ENCODE measurements around the gene PTAFR.
"Not testable (repeated sequence)": the region's sequence is repeated elsewhere in the genome, so short reads cannot be mapped to it uniquely, and the experiment has no call there.

The PTAFR gene

DNA sequence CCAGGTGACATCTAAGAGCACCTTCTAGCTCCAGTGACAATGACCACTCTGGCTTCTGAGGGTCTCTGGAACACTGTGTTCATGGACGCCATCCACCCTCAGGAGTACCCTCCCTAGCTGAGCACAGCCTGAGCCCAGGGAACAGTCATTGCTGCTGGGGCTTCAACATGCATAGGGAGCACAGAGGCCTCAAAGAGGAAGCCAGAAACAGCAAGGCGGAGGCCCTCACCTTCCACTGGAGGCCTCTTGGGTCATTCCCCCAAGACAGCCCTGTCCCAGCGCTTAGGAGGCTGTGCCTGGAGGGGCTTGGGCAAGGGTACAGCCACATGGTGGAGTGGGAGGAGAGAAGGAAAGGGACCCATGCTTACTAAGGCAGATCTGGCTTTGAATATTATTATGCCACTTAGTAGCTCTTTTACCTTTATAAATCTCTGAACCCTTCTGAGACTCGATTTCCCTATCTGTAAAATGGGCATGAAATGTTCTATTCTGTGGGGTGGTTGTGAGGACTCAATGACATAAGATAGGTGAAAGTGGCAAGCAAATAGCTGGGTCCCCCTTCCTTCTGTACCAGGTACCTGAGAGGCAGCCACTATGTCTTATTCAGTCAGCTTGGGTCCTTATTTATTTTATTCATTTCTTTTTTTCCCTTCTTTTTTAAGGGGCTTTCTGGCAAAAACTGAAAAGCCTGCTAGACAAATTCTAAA is 32.8 kb downstream of the PTAFR start:
- no peak for DNase-seq

DNA sequence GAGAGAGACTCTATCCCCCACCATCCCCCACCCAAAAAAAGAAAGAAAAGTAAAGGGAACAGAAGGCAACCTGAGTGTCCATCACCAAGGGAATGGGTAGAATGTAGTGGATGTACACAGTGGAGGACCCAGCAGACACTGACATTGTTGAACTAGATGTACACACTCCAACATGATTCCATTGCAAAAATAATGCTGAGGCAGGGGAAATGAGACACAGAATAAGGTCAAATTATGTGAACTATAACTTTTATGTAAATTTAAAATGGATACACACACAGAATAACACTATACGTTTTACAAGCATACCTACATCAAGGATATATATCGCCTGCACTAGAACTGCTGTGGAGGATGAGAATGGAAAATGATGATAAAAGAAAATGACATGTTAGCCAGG is 34.8 kb downstream of the PTAFR start:
- DNase-seq, result no peak

DNA sequence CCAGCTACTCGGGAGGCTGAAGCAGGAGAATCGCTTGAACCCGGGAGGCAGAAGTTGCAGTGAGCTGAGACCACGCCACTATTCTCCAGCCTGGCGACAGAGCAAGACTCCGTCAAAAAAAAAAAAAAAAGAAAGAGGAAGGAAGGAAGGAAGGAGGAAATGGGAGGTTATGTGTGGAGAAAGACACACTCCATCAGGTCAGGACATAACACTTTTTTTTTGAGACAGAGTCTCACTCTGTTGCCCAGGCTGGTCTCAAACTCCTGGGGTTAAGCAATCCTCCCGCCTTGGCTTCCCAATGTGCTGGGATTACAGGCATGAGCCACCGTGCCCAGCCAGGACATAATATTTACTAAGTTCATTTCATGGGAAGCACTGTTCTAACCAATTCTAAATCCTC is 36.6 kb downstream of the PTAFR start:
- DNase-seq, result not testable (repeated sequence)

DNA sequence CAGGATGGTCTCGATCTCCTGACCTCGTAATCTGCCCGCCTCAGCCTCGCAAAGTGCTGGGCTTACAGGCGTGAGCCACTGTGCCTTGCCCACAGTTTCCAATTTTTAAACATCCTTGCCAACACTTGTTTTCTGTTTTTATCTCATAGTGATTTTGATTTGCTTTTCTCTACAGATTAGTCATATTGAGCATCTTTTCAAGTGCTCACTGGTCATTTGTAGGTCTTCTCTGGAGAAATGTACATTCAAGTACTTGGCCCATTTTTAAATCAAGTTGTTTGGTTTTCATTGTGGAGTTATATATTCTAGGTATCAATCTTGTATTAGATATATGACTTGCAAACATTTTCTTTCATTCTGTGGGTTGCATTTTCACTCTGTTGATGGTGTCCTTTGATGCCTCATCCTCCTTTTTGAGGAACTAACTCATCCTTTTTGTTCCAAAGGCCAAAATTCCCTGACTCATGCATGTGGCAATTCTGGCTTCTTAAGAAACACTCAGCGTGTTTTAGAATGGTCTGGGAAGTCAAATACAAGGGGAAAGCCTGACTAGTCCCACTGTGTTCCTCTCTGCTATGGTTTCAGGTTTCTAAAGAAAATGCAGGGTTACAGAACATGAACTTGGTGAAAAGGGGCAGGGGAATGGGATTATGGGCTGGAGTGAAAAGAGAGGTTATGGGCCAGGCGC is 37.3 kb downstream of the PTAFR start:
- DNase-seq, result no peak

DNA sequence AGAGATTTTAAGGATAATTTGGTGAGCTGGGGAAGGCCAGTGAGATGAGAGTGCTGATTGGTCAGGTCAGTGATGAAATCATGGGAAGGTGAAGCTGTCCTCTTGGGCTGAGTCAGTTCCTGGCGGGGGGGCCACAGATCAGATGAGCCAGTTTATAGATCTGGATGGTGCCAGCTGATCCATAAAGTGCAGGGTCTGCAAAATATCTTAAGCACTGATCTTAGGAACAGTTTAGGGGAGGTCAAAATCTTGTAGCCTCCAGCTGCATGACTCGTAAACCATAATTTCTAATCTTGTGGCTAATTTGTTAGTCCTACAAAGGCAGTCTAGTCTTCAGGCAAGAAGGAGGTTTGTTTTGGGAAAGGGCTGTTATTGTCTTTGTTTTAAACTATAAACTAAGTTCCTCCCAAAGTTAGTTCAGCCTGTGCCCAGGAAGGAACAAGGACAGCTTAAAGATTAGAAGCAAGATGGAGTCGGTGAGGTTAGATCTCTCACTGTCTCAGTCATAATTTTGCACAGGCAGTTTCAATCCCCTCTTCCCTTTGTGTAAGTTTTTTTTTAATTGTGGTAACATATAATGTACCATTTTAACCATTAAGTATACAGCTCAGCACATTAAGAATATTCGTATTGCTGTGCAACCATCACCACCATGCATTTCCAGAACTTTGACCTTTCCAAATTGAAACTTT is 39.4 kb downstream of the PTAFR start:
- no peak for DNase-seq

DNA sequence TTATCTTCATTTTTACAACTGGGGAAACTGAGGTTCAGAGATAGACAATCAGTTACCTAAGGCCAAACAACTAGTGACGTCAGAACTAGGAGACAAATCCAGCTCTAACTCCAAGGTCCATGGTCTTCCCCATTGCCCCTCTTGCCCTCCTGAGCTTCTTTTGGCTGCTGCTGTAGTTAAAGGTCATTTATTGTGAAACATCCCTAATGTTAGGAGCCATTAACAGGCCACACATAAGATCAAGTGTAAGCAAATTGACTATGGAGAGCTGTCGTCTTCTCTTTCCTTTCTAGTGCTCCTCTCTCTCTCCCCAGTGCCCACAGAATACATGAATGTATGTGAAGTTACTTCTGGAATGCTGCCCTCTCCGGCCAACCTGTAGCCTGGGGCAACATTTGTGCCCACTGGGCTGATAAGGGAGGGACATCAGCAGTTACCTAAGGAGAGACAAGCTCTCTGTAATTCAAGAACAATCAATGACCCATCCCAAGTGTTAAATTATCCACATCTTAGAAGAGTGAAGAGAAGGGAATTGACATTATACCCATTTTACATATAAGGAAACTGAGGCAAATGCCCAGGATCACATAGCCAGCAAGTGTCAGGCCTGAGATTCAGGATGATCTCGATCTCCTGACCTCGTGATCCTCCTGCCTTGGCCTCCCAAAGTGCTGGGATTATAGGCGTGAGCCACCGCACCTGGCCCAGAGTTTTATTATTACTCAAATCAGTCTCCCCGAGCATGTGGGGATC is 40.1 kb downstream of the PTAFR start:
- DNase-seq, result no peak

DNA sequence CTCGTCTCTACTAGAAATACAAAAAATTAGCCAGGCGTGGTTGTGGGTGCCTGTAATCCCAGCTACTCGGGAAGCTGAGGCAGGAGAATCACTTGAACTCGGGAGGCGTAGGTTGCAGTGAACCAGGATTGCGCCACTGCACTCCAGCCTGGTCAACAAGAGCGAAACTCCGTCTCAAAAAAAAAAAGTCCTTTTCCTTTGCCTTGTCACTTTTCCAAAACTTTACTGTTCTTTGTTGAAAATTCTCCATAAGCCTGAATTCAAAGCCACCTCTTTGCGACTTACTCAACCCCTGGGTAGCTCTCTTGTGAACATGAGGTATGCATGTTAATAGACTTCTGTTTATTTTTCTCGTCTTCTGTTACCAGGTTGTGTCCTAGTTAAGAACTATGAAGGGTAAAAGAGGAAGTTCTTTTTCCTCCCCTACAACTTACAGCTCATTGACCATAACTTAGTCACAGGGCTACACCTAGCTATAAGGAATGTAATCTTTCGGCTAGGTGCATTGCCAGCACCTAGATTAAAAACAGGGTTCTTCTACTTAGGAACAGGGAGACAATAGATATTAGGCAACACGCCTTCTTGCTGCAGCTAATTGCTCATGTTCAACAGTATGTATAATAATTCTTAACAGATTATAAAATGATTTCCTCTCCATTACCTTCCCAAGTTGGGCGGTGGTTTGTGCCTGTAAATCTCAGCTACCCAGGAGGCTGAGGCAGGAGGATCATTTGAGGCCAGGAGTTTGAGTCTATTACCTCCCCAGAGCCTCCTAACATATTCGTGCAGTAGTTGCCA is 40.9 kb downstream of the PTAFR start:
- no peak for DNase-seq

DNA sequence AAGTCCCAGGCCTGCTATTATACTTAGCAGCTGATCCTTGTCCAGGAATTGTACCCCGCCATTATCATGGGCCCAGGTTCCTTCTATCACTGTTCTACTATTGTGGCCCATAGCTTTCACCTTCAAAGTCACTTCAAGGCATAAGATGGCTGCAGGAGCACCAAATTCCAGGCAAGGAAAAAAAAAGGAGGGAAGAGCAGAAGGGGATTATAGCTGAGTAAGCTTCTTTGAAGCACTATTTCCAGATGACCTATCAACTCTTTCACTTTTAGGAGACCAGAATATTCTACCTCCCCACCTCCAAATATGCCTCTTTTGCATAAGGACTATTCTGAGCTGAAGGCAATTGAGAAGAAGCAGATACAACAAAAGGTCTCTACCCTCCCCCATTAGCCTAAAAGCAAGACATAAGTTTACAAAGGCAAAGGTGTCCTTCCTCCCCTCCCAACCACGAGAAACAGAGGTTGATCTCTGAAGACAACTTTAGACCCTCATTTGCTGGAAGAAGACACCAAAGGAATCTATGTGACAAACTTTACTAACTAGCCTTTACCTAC is 41.8 kb downstream of the PTAFR start:
- no peak for DNase-seq

DNA sequence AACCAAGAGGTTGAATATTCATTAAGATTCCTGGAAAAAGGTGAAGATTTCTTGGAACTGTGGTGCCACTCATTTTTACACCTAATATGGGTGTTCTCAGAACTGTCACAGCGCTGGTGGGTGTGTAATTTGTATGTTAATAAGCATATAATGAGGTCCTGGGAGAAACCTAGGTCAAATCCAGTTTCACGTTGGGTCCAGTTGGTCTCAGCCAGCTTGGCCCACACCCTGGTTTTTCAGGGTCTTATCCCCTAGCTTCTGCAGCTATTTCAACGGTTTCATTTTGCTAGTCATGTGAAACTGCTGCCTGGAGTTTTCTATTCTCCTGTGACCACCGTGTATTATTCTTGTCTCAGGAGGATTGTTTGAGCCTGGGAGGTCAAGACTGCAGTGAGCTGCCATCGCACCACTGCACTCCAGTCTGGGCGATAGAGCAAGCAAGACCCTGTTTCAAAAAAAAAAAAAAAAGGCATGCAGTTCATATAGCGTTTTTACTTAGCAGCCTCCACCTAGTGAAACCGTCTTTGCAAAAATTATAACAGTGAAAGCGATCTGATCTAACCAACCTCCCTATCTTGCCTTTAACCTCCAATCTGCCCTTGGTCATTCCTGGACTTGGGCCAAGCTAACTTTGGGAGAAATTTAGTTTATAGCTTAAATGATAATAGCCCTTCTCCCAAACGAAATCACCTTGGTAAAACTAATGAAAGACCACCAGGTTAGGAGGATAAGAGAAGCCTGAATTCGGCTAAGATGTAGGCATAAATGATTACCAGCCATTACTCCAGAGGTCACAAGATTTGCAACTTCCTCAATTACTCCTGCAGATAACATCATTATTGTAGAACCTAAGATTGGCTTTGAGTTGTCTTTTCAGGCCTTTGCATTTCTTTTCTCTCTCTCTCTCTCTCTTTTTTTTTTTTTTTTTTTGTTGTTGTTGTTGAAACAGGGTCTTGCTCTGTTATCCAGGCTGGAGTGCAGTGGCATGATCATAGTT is 44.0 kb downstream of the PTAFR start:
- DNase-seq, result no peak

DNA sequence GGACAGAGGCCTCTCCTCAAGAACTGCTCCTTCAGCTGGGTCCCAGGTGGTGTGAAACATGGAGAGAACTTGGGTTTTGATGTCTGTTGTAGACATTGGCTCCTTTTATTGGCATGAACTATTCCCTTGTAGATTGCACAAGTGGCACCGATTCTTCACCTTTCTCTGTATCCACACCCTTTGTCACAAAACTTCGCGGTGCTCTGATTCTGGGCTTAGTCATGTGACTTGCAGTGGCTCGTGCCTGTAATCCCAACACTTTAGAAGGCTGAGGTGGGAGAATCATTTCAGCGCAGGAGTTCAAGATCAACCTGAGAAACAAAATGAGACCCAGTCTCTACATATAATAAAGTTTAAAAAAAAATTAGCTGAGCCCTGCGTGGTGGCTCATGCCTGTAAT is 45.6 kb downstream of the PTAFR start:
- no peak for DNase-seq

DNA sequence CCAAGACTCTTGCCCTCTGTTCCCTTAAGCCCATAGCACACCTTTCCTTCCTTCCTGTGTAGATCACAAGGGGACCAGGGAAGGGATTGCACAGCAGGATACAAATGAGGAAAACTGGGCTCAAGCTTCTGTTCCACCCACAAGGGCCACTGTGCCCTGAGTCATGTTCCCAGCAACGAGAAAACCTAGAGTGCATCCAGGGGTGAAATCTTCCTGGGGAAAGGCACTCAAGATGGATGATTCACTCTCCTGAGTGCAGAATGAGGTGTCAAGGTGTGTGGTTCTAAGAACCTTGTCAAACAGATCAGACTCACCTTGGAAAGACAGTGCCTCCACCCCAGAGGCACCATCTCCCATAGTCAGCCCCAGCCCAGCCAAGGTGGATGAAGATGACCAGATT is 47.3 kb downstream of the PTAFR start:
- no peak for DNase-seq

DNA sequence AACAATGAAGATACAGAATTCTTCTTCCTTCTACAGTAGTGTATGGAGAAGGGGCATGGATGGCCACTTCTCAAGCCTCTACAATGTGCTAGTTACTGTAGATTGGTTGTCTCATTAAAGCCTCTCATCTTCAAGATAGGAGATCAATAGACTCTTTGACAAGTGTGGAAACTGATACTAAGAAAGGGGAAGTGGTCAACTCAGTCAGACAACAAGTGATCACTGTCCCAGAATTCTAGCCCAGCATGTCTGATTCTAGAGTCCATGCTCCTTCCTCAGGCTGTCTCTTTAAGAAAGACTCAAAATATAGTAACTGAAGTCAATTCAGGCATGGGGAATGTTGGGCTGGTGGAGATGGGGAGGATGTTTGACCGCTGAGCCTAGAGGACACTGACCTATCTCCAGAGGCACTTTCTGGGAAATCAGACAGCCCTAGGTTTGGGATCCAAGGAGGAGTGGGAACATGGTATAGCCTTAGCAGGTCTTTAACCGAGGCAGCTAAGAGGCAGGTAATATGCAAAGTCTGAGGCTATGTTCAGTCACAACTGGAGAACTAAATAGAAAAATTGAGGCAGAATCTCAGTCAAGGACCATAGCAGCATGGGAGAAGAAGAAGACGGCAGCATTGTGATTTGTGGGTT is 48.8 kb downstream of the PTAFR start:
- DNase-seq, result no peak

DNA sequence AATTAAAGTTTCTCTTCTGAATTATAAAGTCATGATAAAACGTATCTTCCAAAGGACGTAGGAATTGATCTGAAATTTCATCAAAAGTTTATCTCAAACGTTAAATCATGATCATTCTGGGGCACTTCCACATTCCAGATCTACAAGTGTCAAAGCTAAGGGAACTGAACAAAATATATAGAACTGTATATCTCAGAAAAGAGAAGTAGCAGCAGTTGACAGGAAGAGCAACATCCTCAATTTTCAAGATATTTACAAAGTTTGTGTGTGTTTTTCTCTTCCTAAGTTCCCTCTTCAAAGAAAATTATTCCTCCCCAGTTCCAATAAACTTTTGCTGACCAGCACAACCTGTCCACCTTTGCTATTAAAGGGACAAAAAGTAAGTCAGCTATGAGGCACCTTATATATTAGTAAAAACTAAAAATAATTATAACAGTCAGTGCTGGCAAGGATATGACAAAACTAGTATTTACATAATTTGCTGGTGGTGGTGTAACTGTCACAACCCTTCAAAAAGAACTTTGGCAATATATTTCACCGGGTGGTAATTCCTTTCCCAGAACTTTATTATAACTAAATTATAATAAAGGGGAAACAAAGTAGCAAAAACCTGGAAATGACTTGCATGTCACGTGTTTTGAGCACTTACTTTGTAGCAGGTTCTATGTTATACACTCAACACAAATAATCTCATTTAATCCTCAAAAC is 49.6 kb downstream of the PTAFR start:
- DNase-seq, result no peak

DNA sequence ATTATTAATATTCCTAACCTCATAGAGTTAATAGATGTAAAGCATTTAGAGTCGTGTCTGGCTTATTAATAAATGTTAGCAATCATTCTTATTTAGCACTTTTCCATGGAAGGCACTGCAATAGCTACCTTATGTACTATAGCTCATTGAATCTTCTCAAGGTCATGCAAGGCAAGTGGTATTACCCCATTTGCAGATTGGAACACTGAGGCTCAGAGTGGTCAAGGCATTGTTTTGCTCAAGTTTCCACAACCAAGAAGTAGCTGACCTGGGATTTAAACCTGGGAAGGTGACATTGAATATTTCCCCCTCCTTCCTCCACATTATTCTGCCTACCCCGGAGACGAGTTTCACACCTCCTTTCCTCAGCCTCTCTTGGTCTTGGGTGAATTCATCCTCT is 50.3 kb downstream of the PTAFR start:
- no peak for DNase-seq

DNA sequence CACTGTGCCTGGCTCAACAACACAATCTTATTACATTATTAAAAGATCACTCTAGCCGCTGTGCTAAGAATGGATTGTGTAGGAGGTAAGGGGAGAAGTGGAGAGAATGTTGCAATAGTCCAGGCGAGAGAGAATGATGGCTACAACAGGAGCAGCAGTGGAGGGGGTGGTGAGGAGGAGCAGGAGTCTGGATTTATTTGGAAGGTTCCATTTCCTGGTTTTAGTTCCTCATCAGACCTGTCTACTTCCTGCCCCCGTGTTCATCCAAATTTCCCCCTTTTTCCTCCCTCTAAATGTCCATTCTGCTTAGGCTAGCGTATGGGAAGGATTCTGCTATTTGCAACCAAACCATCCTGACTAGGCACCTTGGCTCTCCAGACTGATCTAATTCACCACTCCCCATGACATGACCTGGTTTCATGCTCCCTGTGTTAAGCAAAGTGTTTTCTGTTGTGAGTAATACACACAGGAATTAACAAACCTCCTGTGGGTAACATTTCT is 53.0 kb downstream of the PTAFR start:
- DNase-seq, result no peak

DNA sequence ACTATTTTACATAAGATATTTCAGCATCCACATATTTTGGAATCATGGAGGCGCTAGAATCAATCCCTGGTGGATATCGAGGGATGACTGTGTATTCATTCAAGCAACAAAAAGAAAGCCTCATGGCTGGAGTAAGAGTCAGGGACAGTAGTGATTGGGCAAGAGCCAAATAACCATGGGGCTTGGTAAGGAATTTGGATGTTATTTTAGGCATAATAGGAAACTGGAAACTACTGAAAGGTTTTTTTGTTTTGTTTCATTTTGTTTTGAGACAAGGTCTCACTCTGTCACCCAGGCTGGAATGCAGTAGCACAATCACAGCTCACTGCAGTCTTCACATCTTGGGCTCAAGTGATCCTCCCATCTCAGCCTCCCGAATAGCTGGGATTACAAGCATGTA is 54.3 kb downstream of the PTAFR start:
- DNase-seq, result no peak

DNA sequence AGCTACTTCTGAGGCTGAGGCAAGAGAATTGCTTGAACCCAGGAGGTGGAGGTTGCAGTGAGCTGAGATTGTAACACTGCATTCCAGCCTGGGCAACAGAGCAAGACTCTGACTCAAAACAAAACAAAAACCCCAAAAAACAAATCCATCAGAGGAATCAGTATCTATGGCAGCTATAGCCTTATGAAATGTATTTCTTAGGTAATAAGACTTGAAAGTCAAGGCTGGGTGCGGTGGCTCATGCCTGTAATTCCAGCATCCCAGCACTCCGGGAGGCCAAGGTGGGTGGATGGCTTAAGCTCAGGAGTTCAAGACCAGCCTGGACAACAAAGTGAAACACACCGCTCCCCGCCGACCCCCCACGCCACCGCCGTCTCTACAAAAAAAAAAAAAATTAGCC is 56.9 kb downstream of the PTAFR start:
- DNase-seq, result no peak

DNA sequence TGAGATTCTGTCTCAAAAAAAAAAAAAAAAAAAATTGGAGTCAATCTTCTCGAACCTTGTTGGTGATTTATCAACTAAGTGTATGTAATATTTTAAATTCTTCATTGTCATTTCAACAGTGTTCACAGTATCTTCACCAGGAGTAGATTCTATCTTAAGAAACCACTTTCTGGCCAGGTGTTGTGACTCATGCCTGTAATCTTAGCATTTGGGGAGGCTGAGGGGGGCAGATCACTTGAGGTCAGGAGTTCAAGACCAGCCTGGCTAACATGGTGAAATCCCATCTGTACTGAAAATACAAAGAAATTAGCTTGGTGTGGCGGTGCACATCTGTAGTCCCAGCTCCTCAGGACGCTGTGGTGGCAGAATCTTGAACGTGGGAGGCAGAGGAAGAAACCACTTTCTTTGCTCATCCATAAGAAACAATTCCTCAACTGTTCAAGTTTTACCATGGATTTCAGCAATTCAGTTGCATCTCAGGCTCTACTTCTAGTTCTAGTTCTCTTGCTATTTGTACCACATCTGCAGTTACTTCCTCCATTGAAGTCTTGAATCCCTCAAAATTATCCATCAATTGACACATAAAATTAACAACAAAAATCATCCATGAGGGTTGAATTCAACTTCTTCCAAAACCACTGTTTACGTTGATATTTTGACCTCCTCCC is 57.7 kb downstream of the PTAFR start:
- no peak for DNase-seq

DNA sequence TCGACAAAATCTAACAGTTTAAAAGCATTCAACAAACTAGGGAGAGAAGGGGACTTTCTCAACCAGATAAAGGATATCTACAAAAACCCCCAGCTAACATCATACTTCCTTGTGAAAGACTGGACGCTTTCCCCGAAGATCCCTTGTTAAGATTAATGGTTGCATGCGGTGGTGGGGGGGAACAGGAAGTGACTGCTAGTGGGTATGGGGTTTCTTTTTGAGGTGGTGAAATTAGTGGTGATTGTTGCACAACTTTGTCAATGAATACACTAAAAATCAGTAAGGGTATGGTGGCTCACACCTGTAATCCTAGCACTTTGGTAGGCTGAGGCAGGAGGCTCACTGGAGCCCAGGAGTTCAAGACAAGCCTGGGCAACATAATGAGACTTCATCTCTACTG is 61.2 kb downstream of the PTAFR start:
- peak; percentile 35 for DNase-seq

Data from stimulated activated naive CD4-positive, alpha-beta T cell treated with Interleukin-2 at 50 U/mL for 16 hours (primary cell).